ENCODE data around the gene MTUS2.

DNA sequence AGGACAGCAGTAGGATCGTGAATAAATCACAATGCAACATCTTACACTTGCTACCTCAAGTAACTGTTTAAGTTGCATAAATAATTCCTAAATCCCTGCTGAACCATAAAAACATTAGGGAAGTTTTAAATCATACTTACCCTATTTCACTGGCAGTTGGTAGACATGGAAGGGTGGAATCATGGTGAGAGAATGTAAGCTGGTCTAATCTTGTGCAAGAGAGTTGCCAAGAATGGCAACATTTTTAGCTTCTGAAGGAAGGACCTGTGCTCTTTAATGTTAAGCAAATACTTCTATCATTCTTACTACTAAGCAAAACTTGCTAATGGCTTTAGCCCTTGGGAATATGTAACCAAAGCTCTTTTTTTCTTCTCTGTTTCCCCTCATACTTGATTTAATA is 46.8 kb downstream of the MTUS2 start:
- TF ChIP-seq, protein P1, sequence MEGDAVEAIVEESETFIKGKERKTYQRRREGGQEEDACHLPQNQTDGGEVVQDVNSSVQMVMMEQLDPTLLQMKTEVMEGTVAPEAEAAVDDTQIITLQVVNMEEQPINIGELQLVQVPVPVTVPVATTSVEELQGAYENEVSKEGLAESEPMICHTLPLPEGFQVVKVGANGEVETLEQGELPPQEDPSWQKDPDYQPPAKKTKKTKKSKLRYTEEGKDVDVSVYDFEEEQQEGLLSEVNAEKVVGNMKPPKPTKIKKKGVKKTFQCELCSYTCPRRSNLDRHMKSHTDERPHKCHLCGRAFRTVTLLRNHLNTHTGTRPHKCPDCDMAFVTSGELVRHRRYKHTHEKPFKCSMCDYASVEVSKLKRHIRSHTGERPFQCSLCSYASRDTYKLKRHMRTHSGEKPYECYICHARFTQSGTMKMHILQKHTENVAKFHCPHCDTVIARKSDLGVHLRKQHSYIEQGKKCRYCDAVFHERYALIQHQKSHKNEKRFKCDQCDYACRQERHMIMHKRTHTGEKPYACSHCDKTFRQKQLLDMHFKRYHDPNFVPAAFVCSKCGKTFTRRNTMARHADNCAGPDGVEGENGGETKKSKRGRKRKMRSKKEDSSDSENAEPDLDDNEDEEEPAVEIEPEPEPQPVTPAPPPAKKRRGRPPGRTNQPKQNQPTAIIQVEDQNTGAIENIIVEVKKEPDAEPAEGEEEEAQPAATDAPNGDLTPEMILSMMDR (IDR thresholded peaks at IDR 0.05; ENCODE audit: low read depth, low read length): no peak
- TF ChIP-seq POLR2A (IDR thresholded peaks at IDR 0.05; ENCODE audit: extremely low read depth, insufficient read length) (no peak), MYC (IDR thresholded peaks at IDR 0.05; ENCODE audit: low read depth, low read length) (no peak)
